Fibroblast of skin of left biceps (primary cell): ENCODE data around the gene JCAD.

Experiments used
- DNase-seq, 2 experiments: peaks; one replicate each; pipeline ENCODE4 v3.0.0-alpha.2; 2013; ENCODE audit warnings: low read depth in 2 of 2

JCAD gene

DNA sequence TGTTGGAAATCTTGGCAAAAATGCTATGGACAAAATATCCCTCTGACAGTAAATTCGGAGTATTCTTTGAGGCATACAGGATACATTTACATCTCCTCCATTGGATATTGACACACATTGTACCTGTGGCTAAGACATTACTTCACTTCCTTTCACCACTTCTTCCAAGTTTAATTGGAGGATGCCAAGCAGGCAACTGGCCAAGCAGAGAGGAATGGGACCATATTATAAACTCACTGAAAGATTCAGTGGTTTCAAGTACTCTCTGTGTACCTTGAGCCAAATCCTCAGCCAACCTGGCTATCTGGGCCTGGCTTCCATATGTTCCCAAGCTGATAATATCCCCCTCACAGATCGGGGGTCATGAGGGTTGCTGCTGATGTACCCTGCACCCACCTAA lies 14.7 kb upstream of the JCAD start:
- DNase-seq: no peak

- DNase-seq: no peak
Measured at GRCh38 chr10:30073767-30074060, 14.3 kb upstream of the JCAD start.

- no peak for DNase-seq
Measured at GRCh38 chr10:30073045-30073766, 13.8 kb upstream of the JCAD start.

GRCh38 chr10:30072068-30072467 lies 12.7 kb upstream of the JCAD start:
- no peak for DNase-seq

DNA sequence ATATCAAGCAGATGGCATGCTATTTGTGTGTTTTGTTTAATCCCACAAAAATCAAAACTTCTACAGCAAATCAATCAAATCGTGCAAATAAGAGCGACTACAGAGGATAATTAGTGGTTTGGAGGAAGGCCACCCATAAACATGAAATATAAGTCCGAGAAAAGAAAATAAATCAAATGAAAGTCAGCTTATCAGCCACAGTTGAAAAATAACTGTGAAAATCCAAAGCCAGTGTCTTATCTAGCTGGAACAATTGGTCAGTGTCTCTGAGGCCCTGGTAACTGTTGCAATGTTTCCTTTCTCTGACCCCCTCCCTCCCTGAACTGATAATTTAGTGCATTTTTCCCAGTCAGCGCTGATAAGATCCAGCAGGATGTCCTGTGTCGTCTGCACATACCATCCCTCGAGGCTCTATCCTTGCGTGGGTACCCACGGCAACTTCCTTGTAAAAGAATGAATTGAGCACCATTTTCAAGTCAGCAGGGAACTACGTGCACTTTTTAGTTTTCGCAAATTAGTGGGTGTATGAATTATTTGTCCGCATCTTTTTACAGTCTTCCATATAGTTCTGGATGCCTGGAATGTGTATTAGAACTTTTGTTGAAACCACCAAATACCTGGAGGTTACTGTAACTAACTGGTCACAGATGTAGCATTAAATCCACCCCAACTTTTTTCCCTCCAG lies 10.8 kb upstream of the JCAD start:
- DNase-seq: peak; percentile 84

DNA sequence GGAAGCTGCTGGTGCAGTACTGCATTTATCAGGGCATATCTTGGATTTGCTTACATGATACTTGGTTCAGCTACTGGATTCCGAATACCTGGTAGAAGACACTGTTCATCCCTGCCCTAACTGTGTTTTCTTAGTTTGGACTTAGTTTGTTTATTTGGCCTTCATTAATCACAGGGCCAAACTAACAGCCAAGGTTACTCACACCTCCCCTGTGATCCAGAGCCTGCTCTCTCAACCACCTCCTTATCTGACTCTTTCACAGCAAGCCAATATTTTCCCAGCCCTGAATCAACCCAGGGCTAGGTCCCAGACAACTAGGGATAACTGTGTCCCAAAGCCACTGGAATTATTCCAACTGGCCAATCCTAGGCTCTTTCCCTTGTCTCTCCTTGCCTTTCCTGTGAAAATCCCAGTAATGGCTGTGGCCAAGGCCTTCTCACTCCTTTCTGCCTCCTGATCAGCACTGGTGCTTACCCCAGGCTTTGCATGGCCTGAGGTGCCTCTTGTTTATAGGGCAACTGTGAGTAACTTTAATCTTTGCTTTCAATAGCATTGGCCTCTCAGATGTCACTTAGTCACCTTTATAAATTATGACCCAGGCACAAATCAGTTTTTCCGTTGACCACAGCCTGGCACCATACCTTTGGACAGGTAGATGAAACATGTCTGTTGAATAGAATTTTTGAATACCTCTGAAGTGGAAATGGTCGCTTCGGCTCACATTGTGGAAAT lies 9.3 kb upstream of the JCAD start:
- no peak for DNase-seq

GRCh38 chr10:30063099-30063498 lies 3.7 kb upstream of the JCAD start:
- DNase-seq: peak; percentile 65 to 69

- DNase-seq: no peak
Measured at GRCh38 chr10:30062582-30062981, 3.2 kb upstream of the JCAD start.

DNA sequence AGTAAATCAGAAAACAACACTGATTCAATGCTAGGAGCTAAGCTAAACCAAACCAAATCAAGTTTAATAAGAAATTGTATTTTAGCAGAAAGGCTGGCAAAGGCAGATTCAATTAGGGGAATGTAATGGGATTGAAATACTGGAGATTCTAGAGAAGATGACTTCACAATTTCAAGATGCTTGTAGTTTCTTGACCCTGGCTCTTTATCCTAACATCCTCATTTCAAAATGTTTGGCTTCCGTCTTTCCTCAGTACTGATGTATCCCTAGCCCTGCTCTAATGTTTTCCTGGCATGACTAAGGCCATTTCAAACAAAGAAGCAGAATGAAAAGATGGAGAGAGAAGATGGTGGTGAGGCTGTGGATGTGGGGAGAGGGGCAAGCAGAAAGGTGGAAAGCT lies 2.7 kb upstream of the JCAD start:
- DNase-seq: peak; percentile 82 to 88

GRCh38 chr10:30058570-30059132 lies 735 bp downstream of the JCAD start:
- DNase-seq: no peak

- DNase-seq: no peak
Measured at GRCh38 chr10:30057894-30058556, 1.4 kb downstream of the JCAD start.

GRCh38 chr10:30057421-30057841 lies 2.0 kb downstream of the JCAD start:
- DNase-seq: no peak

DNA sequence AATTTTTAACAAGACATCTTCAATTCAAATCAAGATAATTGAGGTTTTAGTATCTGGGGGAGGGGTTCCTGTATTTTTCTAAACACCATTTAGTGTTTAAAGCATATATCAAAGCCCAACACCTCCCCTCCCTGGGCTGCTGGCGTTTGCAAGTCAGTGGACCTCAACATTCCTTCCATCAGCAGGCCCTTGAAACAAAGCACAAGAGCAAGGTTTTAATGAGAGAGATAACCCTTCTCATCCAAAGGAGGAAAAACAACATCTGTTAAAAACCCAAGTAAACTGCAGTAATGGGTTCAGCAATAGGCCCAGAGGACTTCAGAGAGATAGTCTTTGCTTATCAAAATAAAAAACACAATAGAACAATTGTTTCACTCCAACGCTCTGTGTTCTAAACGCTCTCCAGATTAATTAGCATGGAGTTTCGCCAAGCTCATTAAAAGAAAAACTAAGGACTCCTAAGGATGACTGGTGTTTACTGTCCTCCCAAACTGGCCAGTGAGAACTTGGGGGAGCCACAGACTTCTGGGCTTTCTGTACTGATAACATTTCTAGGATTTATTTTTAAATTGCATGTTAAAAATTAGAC lies 2.5 kb downstream of the JCAD start:
- no peak for DNase-seq

DNA sequence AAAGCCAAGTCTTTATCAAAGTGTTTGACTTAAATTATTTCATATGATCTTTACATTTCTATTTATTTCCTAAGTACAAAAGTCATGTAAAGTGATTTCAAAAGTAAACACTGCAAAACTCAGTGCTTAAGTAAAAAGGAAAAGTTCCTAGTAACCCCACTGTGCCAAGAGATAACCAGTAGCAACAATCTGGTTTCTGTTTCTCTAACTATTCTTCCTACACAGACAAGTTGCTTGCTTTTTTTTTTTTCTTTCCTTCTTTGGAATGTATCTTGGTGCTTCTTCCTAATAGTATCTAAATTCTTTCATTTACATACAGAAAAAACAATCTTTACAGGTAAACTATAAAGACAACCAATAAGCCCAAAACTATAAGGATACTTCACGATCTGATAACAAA lies 3.1 kb downstream of the JCAD start:
- DNase-seq: no peak

DNA sequence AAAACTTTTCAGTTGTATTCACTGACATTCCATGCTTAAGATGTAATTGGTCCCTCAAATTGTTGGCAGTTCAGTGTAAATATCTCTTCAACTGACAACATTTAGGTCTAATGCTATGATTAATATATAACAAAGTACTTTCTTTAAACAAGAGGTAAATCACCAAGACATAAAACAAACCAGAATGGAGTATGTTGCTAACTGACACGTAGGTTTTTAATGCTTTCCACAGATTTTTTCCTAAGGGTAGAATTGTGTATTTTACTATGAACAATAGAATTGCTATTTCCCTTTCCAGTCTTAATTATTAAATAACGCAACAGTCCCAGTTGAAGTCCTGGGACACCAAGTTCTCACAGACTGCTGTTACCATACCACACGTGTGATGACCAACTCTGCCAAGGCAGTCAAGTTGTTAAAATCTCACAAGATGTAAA lies 4.1 kb downstream of the JCAD start:
- peak in 1 of 2 experiments; percentile 24 for DNase-seq

GRCh38 chr10:30052062-30052461 lies 7.3 kb downstream of the JCAD start:
- DNase-seq: no peak

DNA sequence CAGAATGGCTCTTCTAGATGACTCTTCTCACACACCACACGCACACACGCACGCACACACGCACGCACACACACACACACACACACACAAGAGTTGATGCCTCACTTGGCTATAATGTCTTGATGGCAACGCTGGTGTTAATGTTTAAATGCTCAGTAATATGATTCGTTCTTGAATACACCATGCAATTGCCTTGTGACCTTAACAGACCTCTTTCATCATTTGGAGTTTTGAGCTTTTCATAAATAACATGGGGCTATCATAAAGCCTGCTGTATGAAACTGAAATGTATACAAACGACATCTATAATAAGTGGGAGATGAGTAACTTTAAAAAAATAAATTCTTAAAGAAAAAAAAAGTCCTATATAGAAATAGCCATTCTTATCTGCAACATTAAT lies 8.2 kb downstream of the JCAD start:
- DNase-seq: no peak

GRCh38 chr10:30050411-30050810 lies 9.0 kb downstream of the JCAD start:
- DNase-seq: no peak

DNA sequence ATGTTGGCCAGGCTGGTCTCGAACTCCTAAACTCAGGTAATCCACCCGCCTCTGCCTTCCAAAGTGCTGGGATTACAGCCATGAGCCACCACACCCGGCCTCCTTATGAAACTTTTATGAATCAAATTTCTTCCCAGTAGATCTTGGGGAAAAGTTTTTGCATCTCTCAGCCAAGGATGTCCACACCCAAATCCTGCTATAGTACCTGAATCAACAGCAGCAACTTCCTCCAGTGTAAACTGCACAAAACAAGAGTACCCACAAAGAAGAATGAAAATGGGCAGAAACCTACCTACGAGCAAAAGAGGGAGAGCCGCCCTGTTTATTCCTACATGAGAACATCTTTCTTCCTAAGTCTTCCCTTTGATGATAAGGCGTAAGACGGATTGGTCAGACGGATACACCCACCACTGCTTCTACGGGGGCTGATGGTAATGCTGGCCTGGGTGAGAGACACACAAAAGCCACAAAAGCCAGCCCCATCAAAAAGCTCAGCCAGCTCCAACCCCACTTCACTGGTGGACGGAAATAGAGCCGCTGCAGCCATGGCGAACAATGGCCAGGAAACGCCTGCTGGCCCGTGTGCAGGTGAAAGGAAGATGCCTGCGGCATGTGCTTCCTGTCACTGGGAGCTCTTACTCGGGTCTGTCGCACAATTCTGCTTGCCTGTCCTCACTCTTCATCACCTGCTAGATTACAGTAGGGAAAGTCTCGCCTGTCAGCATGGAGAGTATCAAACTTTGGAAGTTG lies 10.4 kb downstream of the JCAD start:
- DNase-seq: no peak

- no peak for DNase-seq
Measured at GRCh38 chr10:30047924-30048531, 11.4 kb downstream of the JCAD start.

DNA sequence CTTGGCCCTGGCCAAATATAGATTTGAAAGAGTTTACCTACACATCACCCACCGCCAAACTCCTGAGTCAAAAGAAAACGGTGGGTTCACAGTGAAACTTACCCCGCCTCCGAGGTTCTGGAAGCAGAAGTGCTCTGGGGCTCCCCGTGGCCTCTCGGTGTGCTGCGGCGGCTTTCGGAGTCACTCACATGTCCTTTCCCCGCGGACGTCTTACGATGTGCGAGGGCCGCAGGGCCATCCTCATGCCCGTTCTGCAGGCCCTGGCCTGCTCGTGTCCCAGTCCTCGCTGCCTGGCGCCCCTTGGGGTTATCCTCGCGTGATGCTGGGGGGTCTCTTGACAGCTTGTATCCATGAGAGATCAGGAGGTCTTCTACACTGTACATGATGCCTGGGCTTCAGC lies 12.0 kb downstream of the JCAD start:
- no peak for DNase-seq
